K562 (cell line): ENCODE results near the gene CSN1S1. TPM values are rescaled to one million over a fixed set of nuclear protein-coding genes. Genes with fewer than 3 reads are reported as not detected.

Experiments used
- ATAC-seq: fragments of 200-7000 bp; cut with Tn5 transposase; 3 replicates; pipeline ENCODE4 v1.9.1; 2020; ENCODE audit warnings: moderate library complexity
- BruUV-seq: library from RNA; stranded (reverse); fragments of 400-500 nt; replicated peaks from 2 replicates; lab custom pipeline; 2021; lab: Mats Ljungman, UMichigan
- CTCF ChIA-PET: fragments of 300-600 bp; formaldehyde crosslinking; extraction: SDS; loops from one replicate; lab custom pipeline; 2021; ENCODE audit warnings: low intra/inter-chr PET ratio; lab: Yijun Ruan, JAX
- POLR2A ChIA-PET: fragments of 300-600, 350-650 bp; sonication (Branson Sonifier 250); formaldehyde crosslinking; extraction: SDS; loops from one replicate; lab custom pipeline; 2021; ENCODE audit warnings: antibody characterized with exemption, inconsistent platforms; lab: Yijun Ruan, JAX
- DNase-seq, 4 experiments: peaks; one replicate each; pipeline versions ENCODE4 v3.0.0 to v3.0.0-alpha.2; 2011 to 2018; ENCODE audit warnings: low spot score in 3 of 4, mixed read lengths in 3 of 4; ENCODE audit errors: extremely low read depth in 1 of 4
- FAIRE-seq: peaks from 2 replicates; lab custom pipeline; 2011; peaks lifted over from hg19 to GRCh38; lab: Jason Lieb, UNC
- H2AFZ ChIP-seq: 2 replicates; pipeline ENCODE4 v1.6.0; 2011; ENCODE audit warnings: low read depth, low read length, control low read depth, inconsistent platforms
- H3K27ac ChIP-seq: fragments of 200-600 bp; 3 replicates; pipeline ENCODE4 v1.8.0; 2011; ENCODE audit warnings: low read depth, mild to moderate bottlenecking, control low read depth, inconsistent platforms, low read length, moderate library complexity, mixed read lengths; ENCODE audit errors: extremely low read depth
- H3K27me3 ChIP-seq, 2 experiments: fragments of 300-600 bp in 1 of 2; 2 replicates in 1 of 2; 3 replicates in 1 of 2; pipeline versions ENCODE4 v1.6.0 to v1.8.0; 2011; ENCODE audit warnings: inconsistent platforms in 2 of 2, low read length in 2 of 2, mild to moderate bottlenecking in 1 of 2, mixed read lengths in 1 of 2, moderate library complexity in 1 of 2; ENCODE audit not compliant: control insufficient read depth in 2 of 2, insufficient read depth in 2 of 2
- H3K36me3 ChIP-seq: fragments of 300-600 bp; 3 replicates; pipeline ENCODE4 v1.8.0; 2011; ENCODE audit warnings: mild to moderate bottlenecking, low read length, inconsistent platforms; ENCODE audit not compliant: control insufficient read depth, insufficient read depth
- H3K4me1 ChIP-seq, 2 experiments: fragments of 200-600 bp in 1 of 2; replicated peaks in 1 of 2; 2 replicates in 1 of 2; 3 replicates in 1 of 2; pipeline versions ENCODE4 v1.5.1 to v1.8.0; 2011; ENCODE audit warnings: inconsistent platforms in 2 of 2, low read length in 2 of 2, mild to moderate bottlenecking in 1 of 2, mixed read lengths in 1 of 2, moderate library complexity in 1 of 2; ENCODE audit not compliant: control insufficient read depth in 2 of 2, insufficient read depth in 2 of 2
- H3K4me2 ChIP-seq: 2 replicates; pipeline ENCODE4 v1.6.1; 2011; ENCODE audit warnings: low read length, control low read depth, inconsistent platforms, mixed read lengths; ENCODE audit not compliant: insufficient read depth
- H3K4me3 ChIP-seq: fragments of 200-600 bp; sonication (generic), shearing (Covaris generic); 2 replicates; pipeline ENCODE4 v1.5.1; 2016; ENCODE audit warnings: control low read depth, inconsistent platforms
- H3K79me2 ChIP-seq: fragments of 200-600 bp; 3 replicates; pipeline ENCODE4 v1.8.0; 2011; ENCODE audit warnings: low read length, inconsistent platforms; ENCODE audit not compliant: control insufficient read depth, insufficient read depth
- H3K9ac ChIP-seq, 2 experiments: 2 replicates each; pipeline versions ENCODE4 v1.6.0 to v1.6.1; 2011; ENCODE audit warnings: low read depth in 2 of 2, low read length in 2 of 2, control low read depth in 1 of 2, inconsistent platforms in 1 of 2, mild to moderate bottlenecking in 1 of 2, mixed read lengths in 1 of 2; ENCODE audit not compliant: insufficient read depth in 1 of 2
- H3K9me1 ChIP-seq: one replicate; pipeline ENCODE4 v1.6.0; 2011; ENCODE audit warnings: inconsistent platforms, mild to moderate bottlenecking, low read length, moderate library complexity; ENCODE audit not compliant: control insufficient read depth, insufficient read depth
- H3K9me3 ChIP-seq: replicated peaks from 2 replicates; pipeline ENCODE4 v1.5.1; 2011; ENCODE audit warnings: low read depth, low read length, inconsistent platforms; ENCODE audit not compliant: control insufficient read depth, insufficient read depth
- H4K20me1 ChIP-seq: replicated peaks from 2 replicates; pipeline ENCODE4 v1.6.1; 2011; ENCODE audit warnings: low read length, inconsistent platforms, mixed read lengths; ENCODE audit not compliant: control insufficient read depth, insufficient read depth
- CHD4 ChIP-seq: fragments of 200-600 bp; sonication (generic); IDR thresholded peaks from 3 replicates; pipeline ENCODE4 v1.6.1; 2012; ENCODE audit warnings: low read depth, mild to moderate bottlenecking, mixed read lengths, low read length, inconsistent platforms; ENCODE audit not compliant: insufficient read depth, insufficient replicate concordance, poor library complexity, severe bottlenecking
- KAT7 ChIP-seq: sonication (generic); formaldehyde crosslinking; IDR thresholded peaks from 2 replicates; pipeline ENCODE4 v1.8.0; 2022; ENCODE audit warnings: missing genetic modification reagents, mild to moderate bottlenecking, borderline replicate concordance
- POLR2AphosphoS2 ChIP-seq: IDR thresholded peaks from 2 replicates; pipeline ENCODE4 v1.6.1; 2012; ENCODE audit warnings: low read length, improper control_type of control experiment
- SP2 ChIP-seq: IDR thresholded peaks from 2 replicates; pipeline ENCODE4 v1.6.1; 2011; ENCODE audit warnings: mild to moderate bottlenecking, low read depth, low read length, moderate library complexity; ENCODE audit not compliant: poor library complexity, severe bottlenecking; ENCODE audit errors: extremely low read depth
- SRF ChIP-seq, 2 experiments: fragments of 250-450, 450-650 bp in 1 of 2; sonication (Bioruptor Pico) in 1 of 2; sonication (generic) in 1 of 2; formaldehyde crosslinking; IDR thresholded peaks; 2 replicates each; pipeline versions ENCODE4 v1.5.0 to v1.5.1; 2020 to 2022; ENCODE audit warnings: mild to moderate bottlenecking in 1 of 2, missing genetic modification reagents in 1 of 2
- U2AF2 ChIP-seq: fragments of 200-400 bp; formaldehyde crosslinking; optimal IDR thresholded peaks from 2 replicates; pipeline ENCODE3; 2017; ENCODE audit warnings: low read depth, mild to moderate bottlenecking, low read length
- ZBTB1 ChIP-seq: sonication (generic); formaldehyde crosslinking; IDR thresholded peaks from 2 replicates; pipeline ENCODE4 v1.8.1; 2023; ENCODE audit warnings: missing genetic modification reagents, low read depth, mild to moderate bottlenecking, borderline replicate concordance
- WGBS: fragments of 100-300 bp; shearing (Covaris generic); methylation state at CpG from one replicate; pipeline ENCODE4 v1.1.6; 2016; ENCODE audit warnings: low coverage, mixed read lengths; ENCODE audit not compliant: insufficient coverage; ENCODE audit errors: missing lambda C conversion rate; 5-methylcytosine and 5-hydroxymethylcytosine counted together
- in situ Hi-C: fragments of 300-500 bp; cut with MboI; formaldehyde crosslinking; loops from 4 replicates; pipeline ENCODE4 v1.15.0; 2018; ENCODE audit warnings: inconsistent platforms, mixed read lengths
- intact Hi-C: fragments of 100-400 bp; cut with micrococcal nuclease; formaldehyde crosslinking; loops from 2 replicates; pipeline ENCODE4 v1.14.2; 2022
- polyA plus RNA-seq, 8 experiments: library from polyadenylated mRNA; depleted of rRNA in 4 of 8; stranded (reverse) in 5 of 8; unstranded in 3 of 8; fragments of >200 nt; fragmentation: Nextera tagmentation in 2 of 8; fragmentation: Illumina TruSeq in 1 of 8; extraction: Ambion mirVana in 2 of 8; extraction: Trizol in 1 of 8; gene quantifications; 2 replicates each; pipeline versions ENCODE4 v1.2.1 to v1.2.3, GENCODE V29; 2011 to 2014; ENCODE audit warnings: inconsistent platforms in 1 of 8, missing spikeins in 1 of 8
- total RNA-seq, 7 experiments: library from RNA; depleted of rRNA in 6 of 7; stranded (reverse); fragments of >200 nt in 6 of 7; fragmentation: Illumina TruSeq in 2 of 7; extraction: Trizol in 2 of 7; gene quantifications; 2 replicates each; pipeline versions ENCODE4 v1.2.1 to v1.2.3, GENCODE V29; 2011 to 2021; ENCODE audit warnings: low replicate concordance in 1 of 7
- TF ChIP-seq, protein P1 (sequence below): fragments of 450-650 bp; formaldehyde crosslinking; conservative IDR thresholded peaks from 2 replicates; pipeline ENCODE4 v1.4.0; 2022; ENCODE audit warnings: mild to moderate bottlenecking, missing genetic modification characterization

The CSN1S1 gene
- total and polyA plus RNA-seq, 9 of the 15 experiments (the other 6 are each of a cell fraction or from before 2014, with no cell fraction given) = not detected

DNA sequence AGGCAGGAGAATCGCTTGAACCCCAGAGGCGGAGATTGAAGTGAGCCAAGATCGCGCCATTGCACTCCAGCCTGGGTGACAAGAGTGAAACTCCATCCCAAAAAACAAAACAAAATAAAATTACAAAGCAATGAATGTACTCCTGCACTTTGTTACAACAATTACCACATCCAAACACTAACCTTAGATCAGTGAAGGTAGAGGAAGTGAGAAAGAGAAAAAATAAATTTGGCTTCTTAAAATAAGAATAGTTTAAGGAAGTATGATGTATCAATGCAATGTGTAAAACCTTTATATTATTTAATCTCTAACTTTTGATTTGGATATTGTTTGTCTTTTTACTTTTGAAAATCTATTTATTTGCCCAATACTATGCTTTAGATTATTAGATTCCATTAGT is 21.7 kb upstream of the CSN1S1 start:
- no peaks in the 10 kb centered on the region for H3K27me3 ChIP-seq
- H3K9me1 ChIP-seq = no peaks in the 10 kb centered on the region
- no peaks in the 10 kb centered on the region for H3K36me3 ChIP-seq
- DNase-seq (no peak), FAIRE-seq (no peak), ATAC-seq (no peak)
- no peak overlapping the region for H3K4me3 ChIP-seq
- WGBS = 0% methylated on average over 4 of the region's 4 CpGs
- no peak overlapping the region for H3K4me2 ChIP-seq
- BruUV-seq = no TSS peak
- in situ Hi-C loops (no loop called here), intact Hi-C loops (no loop called here)
- no peaks in the 10 kb centered on the region for H3K9me3 ChIP-seq
- no peaks in the 10 kb centered on the region for H4K20me1 ChIP-seq
- POLR2A ChIA-PET = no interaction called here
- no peak overlapping the region for H3K9ac ChIP-seq
- H3K27ac ChIP-seq = no peak overlapping the region
- no peaks in the 10 kb centered on the region for H3K4me1 ChIP-seq
- CTCF ChIA-PET = no interaction called here
- no peak overlapping the region for H2AFZ ChIP-seq
- TF ChIP-seq KAT7 (CRISPR knock-in tag) (no peak), U2AF2 (no peak), SRF (CRISPR knock-in tag; IDR thresholded peaks at IDR 0.05) (no peak), SP2 (no peak), ZBTB1 (no peak), POLR2AphosphoS2 (no peak), CHD4 (no peak)
- TF ChIP-seq, protein P1, sequence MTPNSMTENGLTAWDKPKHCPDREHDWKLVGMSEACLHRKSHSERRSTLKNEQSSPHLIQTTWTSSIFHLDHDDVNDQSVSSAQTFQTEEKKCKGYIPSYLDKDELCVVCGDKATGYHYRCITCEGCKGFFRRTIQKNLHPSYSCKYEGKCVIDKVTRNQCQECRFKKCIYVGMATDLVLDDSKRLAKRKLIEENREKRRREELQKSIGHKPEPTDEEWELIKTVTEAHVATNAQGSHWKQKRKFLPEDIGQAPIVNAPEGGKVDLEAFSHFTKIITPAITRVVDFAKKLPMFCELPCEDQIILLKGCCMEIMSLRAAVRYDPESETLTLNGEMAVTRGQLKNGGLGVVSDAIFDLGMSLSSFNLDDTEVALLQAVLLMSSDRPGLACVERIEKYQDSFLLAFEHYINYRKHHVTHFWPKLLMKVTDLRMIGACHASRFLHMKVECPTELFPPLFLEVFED = no peak
- no peaks in the 10 kb centered on the region for H3K79me2 ChIP-seq
